ENCODE results near the gene PIAS1.

The PIAS1 gene

DNA sequence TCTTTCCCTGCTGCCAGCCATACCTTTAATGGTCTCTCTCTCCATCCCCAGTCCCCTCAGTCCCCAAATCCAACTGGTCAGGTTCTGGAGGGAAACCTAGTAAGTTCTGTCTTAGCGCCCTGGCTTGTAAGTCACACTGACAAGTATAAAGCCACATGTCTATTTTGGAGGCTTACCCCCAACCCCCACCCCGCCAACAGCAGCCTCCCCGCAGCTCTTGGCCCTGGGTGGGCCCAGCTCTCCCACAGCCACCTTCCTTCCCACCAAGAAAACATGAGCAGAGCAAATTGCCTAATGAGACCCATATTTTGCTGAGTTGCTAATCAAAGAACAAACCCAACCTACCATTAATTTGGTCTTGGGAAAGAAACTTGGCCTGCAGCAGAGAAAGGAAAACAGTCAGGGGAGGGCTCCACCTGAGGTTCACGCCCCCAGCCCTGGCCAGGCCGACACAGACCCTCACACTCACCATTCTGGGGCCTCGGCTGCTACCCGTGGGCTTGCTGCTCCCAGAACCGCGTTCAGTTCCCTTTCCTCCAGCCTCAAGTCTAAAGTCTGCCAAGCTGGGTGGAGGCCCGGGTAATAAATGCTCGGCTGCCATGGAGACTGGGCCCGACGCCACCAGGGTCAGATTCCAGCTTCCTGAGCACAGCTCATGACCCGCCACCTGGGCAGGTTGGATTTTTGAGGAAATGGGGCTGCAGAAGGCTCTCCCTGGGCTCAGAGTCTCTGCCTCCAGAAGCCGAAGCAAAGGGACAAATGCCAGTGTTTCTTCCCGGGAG lies 150.9 kb downstream of the PIAS1 start, which contains the start of gene CALML4:
TSS of gene CALML4 (minus strand) at position 557 of the 782 bp plus-strand sequence. CDS start at position 472, 85 bp downstream.
- H3K27me3 ChIP-seq (replicated peaks; ENCODE audit: control insufficient read depth, insufficient read depth, low read length): no peaks in the 10 kb centered on the region
- no peak for DNase-seq (ENCODE audit: extremely low read depth, insufficient read length)
- TF ChIP-seq, protein P1, sequence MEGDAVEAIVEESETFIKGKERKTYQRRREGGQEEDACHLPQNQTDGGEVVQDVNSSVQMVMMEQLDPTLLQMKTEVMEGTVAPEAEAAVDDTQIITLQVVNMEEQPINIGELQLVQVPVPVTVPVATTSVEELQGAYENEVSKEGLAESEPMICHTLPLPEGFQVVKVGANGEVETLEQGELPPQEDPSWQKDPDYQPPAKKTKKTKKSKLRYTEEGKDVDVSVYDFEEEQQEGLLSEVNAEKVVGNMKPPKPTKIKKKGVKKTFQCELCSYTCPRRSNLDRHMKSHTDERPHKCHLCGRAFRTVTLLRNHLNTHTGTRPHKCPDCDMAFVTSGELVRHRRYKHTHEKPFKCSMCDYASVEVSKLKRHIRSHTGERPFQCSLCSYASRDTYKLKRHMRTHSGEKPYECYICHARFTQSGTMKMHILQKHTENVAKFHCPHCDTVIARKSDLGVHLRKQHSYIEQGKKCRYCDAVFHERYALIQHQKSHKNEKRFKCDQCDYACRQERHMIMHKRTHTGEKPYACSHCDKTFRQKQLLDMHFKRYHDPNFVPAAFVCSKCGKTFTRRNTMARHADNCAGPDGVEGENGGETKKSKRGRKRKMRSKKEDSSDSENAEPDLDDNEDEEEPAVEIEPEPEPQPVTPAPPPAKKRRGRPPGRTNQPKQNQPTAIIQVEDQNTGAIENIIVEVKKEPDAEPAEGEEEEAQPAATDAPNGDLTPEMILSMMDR (IDR thresholded peaks at IDR 0.05; ENCODE audit: insufficient read depth, low read length, poor library complexity, severe bottlenecking): no peak
- no peak within 1 kb of the TSS for H3K4me3 ChIP-seq (replicated peaks; ENCODE audit: low read depth, low read length)
- peaks cover 11% of the 10 kb centered on the region for H3K36me3 ChIP-seq (ENCODE audit: control insufficient read depth, insufficient read depth, low read length)

- TF ChIP-seq, protein P1 (IDR thresholded peaks at IDR 0.05; ENCODE audit: insufficient read depth, low read length, poor library complexity, severe bottlenecking): no peak
- Histone ChIP-seq H3K36me3 (ENCODE audit: control insufficient read depth, insufficient read depth, low read length) (peaks cover 11% of the 10 kb centered on the region), H3K27me3 (replicated peaks; ENCODE audit: control insufficient read depth, insufficient read depth, low read length) (no peaks in the 10 kb centered on the region), H3K4me3 (replicated peaks; ENCODE audit: low read depth, low read length) (no peak overlapping the region)
- no peak for DNase-seq (ENCODE audit: extremely low read depth, insufficient read length)
Measured at GRCh38 chr15:68205558-68205944, 151.4 kb downstream of the PIAS1 start.

DNA sequence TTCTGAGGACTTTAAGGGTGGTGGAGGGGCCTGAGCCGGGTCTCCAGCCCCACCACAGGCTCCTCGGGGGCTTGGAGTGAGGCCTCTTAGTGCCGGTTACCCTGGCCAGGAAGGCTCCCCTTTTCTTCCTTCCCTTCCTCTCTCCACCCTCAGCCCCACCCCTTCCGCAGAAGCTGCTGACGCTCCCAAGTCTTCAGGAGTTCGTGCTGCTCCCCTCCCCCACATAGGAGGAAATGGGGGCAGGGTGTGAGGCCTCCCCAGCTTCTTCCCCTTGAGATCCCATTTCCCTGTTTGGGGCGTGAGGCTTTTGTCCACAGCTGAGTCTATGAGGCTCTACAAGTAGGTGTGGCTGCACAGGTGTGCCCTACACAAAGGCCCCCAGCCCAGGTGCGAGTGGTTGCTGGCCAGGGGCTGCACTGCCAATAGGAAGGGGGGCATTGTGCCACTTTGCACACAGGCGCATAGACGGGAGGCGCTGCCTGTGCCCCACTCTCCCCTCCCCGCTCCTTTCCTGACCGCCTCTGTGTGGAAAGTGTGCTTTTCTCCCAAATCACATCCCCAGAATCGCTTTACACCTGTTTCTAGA lies 151.9 kb downstream of the PIAS1 start:
- Histone ChIP-seq H3K4me3 (replicated peaks; ENCODE audit: low read depth, low read length) (no peak overlapping the region), H3K27me3 (replicated peaks; ENCODE audit: control insufficient read depth, insufficient read depth, low read length) (no peaks in the 10 kb centered on the region), H3K36me3 (ENCODE audit: control insufficient read depth, insufficient read depth, low read length) (peaks cover 11% of the 10 kb centered on the region)
- TF ChIP-seq, protein P1 (IDR thresholded peaks at IDR 0.05; ENCODE audit: insufficient read depth, low read length, poor library complexity, severe bottlenecking): no peak
- no peak for DNase-seq (ENCODE audit: extremely low read depth, insufficient read length)

DNA sequence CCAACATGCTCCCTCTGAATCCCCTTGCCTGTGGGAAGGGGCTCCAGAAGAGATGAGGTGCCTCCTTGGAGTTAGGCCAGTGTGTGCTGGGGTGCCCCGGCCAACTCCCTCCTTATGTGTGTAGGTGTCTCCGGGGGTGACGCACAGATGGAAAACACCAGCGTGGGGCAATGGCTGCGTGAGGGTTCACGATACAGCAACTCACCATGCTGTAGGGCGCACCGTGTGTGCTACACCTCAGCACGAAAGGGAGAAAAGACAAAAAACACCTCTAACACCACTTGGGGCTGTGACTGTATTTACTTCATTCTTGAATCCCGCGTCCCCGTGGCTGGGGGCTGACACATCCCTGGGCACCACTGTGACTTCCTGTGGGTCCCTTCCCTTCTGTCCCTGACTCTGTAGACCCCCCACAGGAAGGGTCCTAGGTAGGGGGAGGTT lies 152.6 kb downstream of the PIAS1 start:
- TF ChIP-seq, protein P1 (IDR thresholded peaks at IDR 0.05; ENCODE audit: insufficient read depth, low read length, poor library complexity, severe bottlenecking): no peak
- H3K36me3 ChIP-seq (ENCODE audit: control insufficient read depth, insufficient read depth, low read length): peaks cover 12% of the 10 kb centered on the region
- H3K27me3 ChIP-seq (replicated peaks; ENCODE audit: control insufficient read depth, insufficient read depth, low read length): no peaks in the 10 kb centered on the region
- no peak overlapping the region for H3K4me3 ChIP-seq (replicated peaks; ENCODE audit: low read depth, low read length)
- DNase-seq (ENCODE audit: extremely low read depth, insufficient read length): no peak

DNA sequence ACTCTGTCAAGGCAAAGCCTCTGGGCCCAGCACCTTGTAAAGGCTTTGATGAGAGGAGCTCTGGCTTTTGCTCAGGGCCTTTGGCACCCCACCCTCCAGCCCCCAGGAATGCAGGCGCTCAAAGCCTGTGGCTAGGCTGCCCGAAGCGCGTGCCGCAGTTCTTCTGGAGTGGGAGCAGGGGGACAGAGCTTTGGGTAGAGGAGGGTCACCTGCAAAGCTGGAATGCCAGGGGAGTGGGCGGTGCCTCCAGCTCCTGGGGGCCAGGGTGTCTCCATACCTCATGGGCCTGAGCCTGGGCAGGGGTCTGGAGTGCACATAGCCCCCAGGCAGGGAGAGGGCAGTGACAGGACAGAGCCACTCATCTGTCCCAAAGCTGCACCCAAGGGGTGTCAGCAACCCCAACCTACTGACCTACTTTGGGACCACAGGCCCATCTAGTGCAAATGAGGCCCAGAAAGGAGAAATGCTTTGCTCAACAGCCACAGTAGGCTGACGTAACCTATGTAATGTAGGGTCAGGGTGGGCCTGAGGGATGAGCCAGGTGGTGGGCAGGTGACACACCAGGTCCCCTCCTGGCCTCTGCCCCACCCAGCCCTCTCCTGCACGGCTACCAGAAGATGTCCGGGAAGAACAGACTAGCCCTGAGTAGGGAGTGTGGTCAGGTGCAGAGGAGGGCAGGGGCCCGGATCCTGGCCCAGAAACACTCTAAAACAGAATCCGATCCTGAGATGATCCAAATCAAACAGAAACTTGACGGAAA lies 153.2 kb downstream of the PIAS1 start:
- Histone ChIP-seq H3K4me3 (replicated peaks; ENCODE audit: low read depth, low read length) (no peak overlapping the region), H3K27me3 (replicated peaks; ENCODE audit: control insufficient read depth, insufficient read depth, low read length) (no peaks in the 10 kb centered on the region), H3K36me3 (ENCODE audit: control insufficient read depth, insufficient read depth, low read length) (peaks cover 12% of the 10 kb centered on the region)
- TF ChIP-seq, protein P1 (IDR thresholded peaks at IDR 0.05; ENCODE audit: insufficient read depth, low read length, poor library complexity, severe bottlenecking): no peak
- no peak for DNase-seq (ENCODE audit: extremely low read depth, insufficient read length)
